Keratinocyte (primary cell): Measurements from ENCODE around the gene ODAD4. TPM values are rescaled to one million over a fixed set of nuclear protein-coding genes. Genes with fewer than 3 reads are reported as not detected.

ENCODE experiments used
- DNase-seq: peaks from one replicate; pipeline ENCODE4 v3.0.0-alpha.2; 2011; ENCODE audit warnings: low read depth, missing footprints, low spot score
- FAIRE-seq: peaks from 2 replicates; lab custom pipeline; 2011; peaks lifted over from hg19 to GRCh38; lab: Jason Lieb, UNC
- H2AFZ ChIP-seq: 2 replicates; pipeline ENCODE4 v1.6.0; 2012; ENCODE audit warnings: low read length, control low read depth, inconsistent platforms; ENCODE audit not compliant: control insufficient read depth
- H3K27ac ChIP-seq: 2 replicates; pipeline ENCODE4 v1.5.1; 2011; ENCODE audit warnings: low read length; ENCODE audit not compliant: control insufficient read depth, insufficient read depth
- H3K27me3 ChIP-seq: 3 replicates; pipeline ENCODE4 v1.6.0; 2011; ENCODE audit warnings: low read length; ENCODE audit not compliant: control insufficient read depth, insufficient read depth; ENCODE audit errors: extremely low read depth
- H3K36me3 ChIP-seq, 2 experiments: 2 replicates in 1 of 2; 3 replicates in 1 of 2; pipeline ENCODE4 v1.5.1; 2011; ENCODE audit warnings: low read length in 2 of 2, mild to moderate bottlenecking in 1 of 2; ENCODE audit not compliant: control insufficient read depth in 2 of 2, insufficient read depth in 2 of 2; ENCODE audit errors: extremely low read depth in 1 of 2
- H3K4me1 ChIP-seq: 3 replicates; pipeline ENCODE4 v1.5.1; 2011; ENCODE audit warnings: low read length; ENCODE audit not compliant: control insufficient read depth, insufficient read depth; ENCODE audit errors: extremely low read depth
- H3K4me2 ChIP-seq: 3 replicates; pipeline ENCODE4 v1.6.0; 2011; ENCODE audit warnings: low read depth, low read length; ENCODE audit not compliant: control insufficient read depth, insufficient read depth; ENCODE audit errors: extremely low read depth
- H3K4me3 ChIP-seq, 3 experiments: fragments of 200-600 bp in 1 of 3; sonication (generic) in 1 of 3; 2 replicates in 2 of 3; 3 replicates in 1 of 3; pipeline ENCODE4 v1.5.1; 2011 to 2016; ENCODE audit warnings: low read length in 3 of 3, mild to moderate bottlenecking in 3 of 3, control low read depth in 2 of 3, inconsistent platforms in 1 of 3, low read depth in 1 of 3, mixed read lengths in 1 of 3, mixed run types in 1 of 3, moderate library complexity in 1 of 3; ENCODE audit not compliant: control insufficient read depth in 2 of 3, insufficient read depth in 2 of 3; ENCODE audit errors: extremely low read depth in 1 of 3
- H3K79me2 ChIP-seq: 2 replicates; pipeline ENCODE4 v1.6.0; 2012; ENCODE audit warnings: low read length; ENCODE audit not compliant: control insufficient read depth, insufficient read depth
- H3K9ac ChIP-seq: 3 replicates; pipeline ENCODE4 v1.6.0; 2011; ENCODE audit warnings: low read length; ENCODE audit not compliant: control insufficient read depth, insufficient read depth; ENCODE audit errors: extremely low read depth
- H3K9me1 ChIP-seq: 3 replicates; pipeline ENCODE4 v1.6.0; 2011; ENCODE audit warnings: low read length; ENCODE audit not compliant: control insufficient read depth, insufficient read depth; ENCODE audit errors: extremely low read depth
- H3K9me3 ChIP-seq: 2 replicates; pipeline ENCODE4 v1.5.1; 2012; ENCODE audit warnings: low read depth, low read length; ENCODE audit not compliant: control insufficient read depth
- H4K20me1 ChIP-seq: 3 replicates; pipeline ENCODE4 v1.6.0; 2011; ENCODE audit warnings: low read length; ENCODE audit not compliant: control insufficient read depth, insufficient read depth; ENCODE audit errors: extremely low read depth
- EZH2 ChIP-seq: IDR thresholded peaks from one replicate; pipeline ENCODE4 v1.6.1; 2012; ENCODE audit warnings: inconsistent platforms, mild to moderate bottlenecking, low read length, moderate library complexity
- dilution Hi-C: fragments of 300-500 bp; cut with MboI; formaldehyde crosslinking; loops from one replicate; pipeline ENCODE4 v1.7.0; 2020; ENCODE audit warnings: low sequenced_read_pairs; ENCODE audit not compliant: extremely low pct_ligation_motif_present
- polyA plus RNA-seq, 5 experiments: library from polyadenylated mRNA; depleted of rRNA in 3 of 5; stranded (reverse) in 3 of 5; stranded (forward) in 1 of 5; unstranded in 1 of 5; fragments of >200 nt; gene quantifications; 1 replicate in 1 of 5; 2 replicates in 3 of 5; 3 replicates in 1 of 5; pipeline versions ENCODE4 v1.2.1 to v1.2.3, GENCODE V29; 2011 to 2012; ENCODE audit warnings: missing spikeins in 2 of 5, low read depth in 1 of 5, low replicate concordance in 1 of 5
- TF ChIP-seq, protein P1 (sequence below), 3 experiments: IDR thresholded peaks in 1 of 3; conservative IDR thresholded peaks in 1 of 3; optimal IDR thresholded peaks in 1 of 3; 2 replicates in 2 of 3; 3 replicates in 1 of 3; pipeline versions ENCODE3 to v1.5.1; 2011; ENCODE audit warnings: low read length in 3 of 3, mild to moderate bottlenecking in 3 of 3, moderate library complexity in 2 of 3, control low read depth in 1 of 3, inconsistent platforms in 1 of 3; ENCODE audit not compliant: insufficient read depth in 2 of 3; ENCODE audit errors: extremely low read depth in 1 of 3

The ODAD4 gene
- polyA plus RNA-seq, 1 donor (not counting 4 experiments of a cell fraction or from before 2014, with no cell fraction given), result 0.20 TPM

DNA sequence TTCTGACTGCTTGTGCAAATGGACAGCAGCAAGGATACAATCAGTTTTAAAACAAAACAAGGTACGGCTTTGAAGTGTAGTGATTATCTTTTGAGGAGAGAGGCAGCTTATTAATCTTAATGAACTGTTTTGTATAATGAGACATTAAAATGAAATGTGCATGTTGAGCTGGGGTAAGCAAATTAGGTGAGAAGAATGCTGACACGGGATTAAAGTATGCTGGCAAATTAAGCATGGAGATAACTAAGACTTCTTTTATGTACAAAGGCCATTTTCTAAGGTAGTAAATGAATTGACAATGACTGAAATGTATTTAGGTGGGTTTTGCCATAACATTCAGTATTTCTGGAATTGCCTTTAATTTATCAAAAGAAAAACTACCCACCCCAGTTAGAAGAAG lies 68.1 kb downstream of the ODAD4 start:
- H4K20me1 ChIP-seq, result peaks cover 6% of the 10 kb centered on the region
- no peaks in the 10 kb centered on the region for H3K27me3 ChIP-seq
- no peak for TF ChIP-seq EZH2
- TF ChIP-seq, protein P1, sequence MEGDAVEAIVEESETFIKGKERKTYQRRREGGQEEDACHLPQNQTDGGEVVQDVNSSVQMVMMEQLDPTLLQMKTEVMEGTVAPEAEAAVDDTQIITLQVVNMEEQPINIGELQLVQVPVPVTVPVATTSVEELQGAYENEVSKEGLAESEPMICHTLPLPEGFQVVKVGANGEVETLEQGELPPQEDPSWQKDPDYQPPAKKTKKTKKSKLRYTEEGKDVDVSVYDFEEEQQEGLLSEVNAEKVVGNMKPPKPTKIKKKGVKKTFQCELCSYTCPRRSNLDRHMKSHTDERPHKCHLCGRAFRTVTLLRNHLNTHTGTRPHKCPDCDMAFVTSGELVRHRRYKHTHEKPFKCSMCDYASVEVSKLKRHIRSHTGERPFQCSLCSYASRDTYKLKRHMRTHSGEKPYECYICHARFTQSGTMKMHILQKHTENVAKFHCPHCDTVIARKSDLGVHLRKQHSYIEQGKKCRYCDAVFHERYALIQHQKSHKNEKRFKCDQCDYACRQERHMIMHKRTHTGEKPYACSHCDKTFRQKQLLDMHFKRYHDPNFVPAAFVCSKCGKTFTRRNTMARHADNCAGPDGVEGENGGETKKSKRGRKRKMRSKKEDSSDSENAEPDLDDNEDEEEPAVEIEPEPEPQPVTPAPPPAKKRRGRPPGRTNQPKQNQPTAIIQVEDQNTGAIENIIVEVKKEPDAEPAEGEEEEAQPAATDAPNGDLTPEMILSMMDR (optimal IDR thresholded peaks at IDR 0.05 in 1 of 3, IDR thresholded peaks at IDR 0.05 in 1 of 3, conservative IDR thresholded peaks at IDR 0.05 in 1 of 3; ENCODE audit: extremely low read depth in 1 of 3, insufficient read depth in 2 of 3, low read length in 3 of 3), result no peak
- no peak overlapping the region for H3K9ac ChIP-seq
- dilution Hi-C loops, result no loop called here
- H3K4me3 ChIP-seq, result no peak overlapping the region
- peaks cover 31% of the 10 kb centered on the region for H3K79me2 ChIP-seq
- peaks cover 29 to 32% of the 10 kb centered on the region in 2 experiments for H3K36me3 ChIP-seq
- peaks cover 4% of the 10 kb centered on the region for H3K9me1 ChIP-seq
- DNase-seq (no peak), FAIRE-seq (no peak)
- H3K27ac ChIP-seq, result no peak overlapping the region
- no peaks in the 10 kb centered on the region for H3K9me3 ChIP-seq
- H3K4me2 ChIP-seq, result no peak overlapping the region
- peaks cover 6% of the 10 kb centered on the region for H3K4me1 ChIP-seq
- H2AFZ ChIP-seq, result no peak overlapping the region

DNA sequence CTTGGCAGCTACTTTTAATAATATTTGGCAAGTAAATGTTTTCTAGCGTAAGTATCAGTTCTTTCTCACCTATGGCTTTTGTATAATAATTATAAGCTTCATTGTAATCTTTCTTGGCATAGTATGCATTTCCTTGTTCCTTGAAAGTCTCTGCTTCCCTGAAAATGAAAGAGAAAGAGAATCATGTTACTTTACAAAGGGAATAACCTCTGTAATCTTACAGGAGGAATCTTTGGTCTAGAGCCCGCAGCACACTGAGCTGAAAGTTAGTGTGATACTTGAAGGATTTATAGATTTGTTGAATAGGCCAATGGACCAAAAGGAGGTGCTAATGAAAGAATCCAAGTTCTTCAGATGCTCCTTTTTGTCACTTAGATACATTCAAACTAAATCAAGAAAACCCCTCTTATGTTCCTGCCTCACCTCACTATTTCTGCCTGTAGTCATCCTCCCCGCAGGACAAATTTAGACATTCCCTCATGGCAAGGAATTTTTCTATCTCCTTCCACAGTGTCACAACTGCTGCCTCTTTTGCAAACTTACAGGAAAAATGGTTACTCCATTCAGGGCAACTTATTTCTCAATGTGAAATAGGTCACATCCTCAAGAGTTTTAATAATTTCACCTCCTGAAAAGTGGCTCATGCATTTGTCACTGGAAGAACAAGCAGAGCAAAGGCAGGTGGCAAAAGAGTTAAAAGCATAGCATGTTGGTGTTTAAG lies 70.2 kb downstream of the ODAD4 start:
- Histone ChIP-seq H3K9me1 (peaks cover 6% of the 10 kb centered on the region), H3K36me3 (peaks cover 27 to 28% of the 10 kb centered on the region in 2 experiments), H3K79me2 (peaks cover 51% of the 10 kb centered on the region), H3K9ac (no peak overlapping the region), H3K9me3 (no peaks in the 10 kb centered on the region), H4K20me1 (peaks cover 13% of the 10 kb centered on the region), H3K4me3 (no peak overlapping the region), H3K4me2 (no peak overlapping the region), H3K27ac (no peak overlapping the region), H3K4me1 (peaks cover 6% of the 10 kb centered on the region), H3K27me3 (no peaks in the 10 kb centered on the region), H2AFZ (no peak overlapping the region)
- no peak for DNase-seq
- no peak for FAIRE-seq
- TF ChIP-seq EZH2, result no peak
- TF ChIP-seq, protein P1 (optimal IDR thresholded peaks at IDR 0.05 in 1 of 3, IDR thresholded peaks at IDR 0.05 in 1 of 3, conservative IDR thresholded peaks at IDR 0.05 in 1 of 3; ENCODE audit: extremely low read depth in 1 of 3, insufficient read depth in 2 of 3, low read length in 3 of 3), result no peak
- dilution Hi-C loops, result no loop called here
